HG02571 (cell line): ENCODE results near the gene LIPI.
"Not testable (repeated sequence)": the region's sequence is repeated elsewhere in the genome, so short reads cannot be mapped to it uniquely, and the experiment has no call there.

Source experiments
- ATAC-seq: cut with Tn5 transposase; IDR thresholded peaks from one replicate; pipeline ENCODE4 v1.9.1; 2021; ENCODE audit warnings: mild to moderate bottlenecking, moderate library complexity; ENCODE audit not compliant: unreplicated experiment

LIPI gene

DNA sequence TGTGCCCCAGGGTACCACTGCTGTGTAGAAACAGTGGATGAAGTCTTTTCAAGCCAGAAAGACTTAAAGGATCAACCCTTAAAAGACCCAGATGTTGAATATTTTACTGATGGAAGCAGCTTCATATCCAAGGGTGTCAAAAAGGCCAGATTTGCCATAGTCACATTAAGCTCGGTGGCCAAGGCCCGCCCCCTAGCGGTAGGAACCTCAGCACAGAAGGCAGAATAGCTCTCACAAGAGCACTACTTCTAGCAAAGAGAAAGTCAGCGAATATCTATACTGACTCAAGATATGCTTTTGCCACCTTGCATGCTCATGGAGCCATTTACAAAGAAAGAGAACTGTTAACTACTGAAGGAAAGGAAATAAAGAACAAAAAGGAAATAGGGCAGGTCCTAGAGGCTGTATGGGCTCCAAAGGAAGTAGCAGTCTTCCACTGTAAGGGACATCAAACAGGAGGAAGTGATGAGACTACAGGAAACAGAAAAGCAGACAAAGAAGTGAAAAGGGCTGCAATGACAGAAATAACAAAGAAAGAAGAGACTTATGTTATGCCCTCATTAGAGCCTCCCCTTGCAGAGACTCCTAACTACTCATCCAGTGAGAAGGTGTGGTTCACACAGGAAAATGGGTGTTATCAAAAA, 90.5 kb downstream of the LIPI start:
- peak; percentile 57 for ATAC-seq

DNA sequence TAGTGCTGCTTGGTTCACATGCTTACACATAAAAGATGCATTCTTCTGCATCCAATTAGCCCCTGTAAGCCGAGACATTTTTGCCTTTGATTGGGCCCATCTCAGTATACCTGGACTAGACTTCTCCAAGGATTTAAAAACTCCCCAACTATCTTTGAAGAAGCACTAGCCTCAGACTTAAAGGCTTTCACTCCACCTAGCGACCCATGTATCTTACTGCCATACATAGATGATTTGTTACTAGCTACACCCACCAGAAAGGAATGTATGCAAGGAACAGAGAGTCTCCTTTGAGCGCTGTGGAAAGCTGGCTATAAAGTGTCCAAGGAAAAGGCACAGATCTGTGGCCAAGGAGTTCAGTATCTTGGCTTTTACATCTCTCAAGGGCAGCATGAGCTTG, 91.7 kb downstream of the LIPI start:
- ATAC-seq = no peak

DNA sequence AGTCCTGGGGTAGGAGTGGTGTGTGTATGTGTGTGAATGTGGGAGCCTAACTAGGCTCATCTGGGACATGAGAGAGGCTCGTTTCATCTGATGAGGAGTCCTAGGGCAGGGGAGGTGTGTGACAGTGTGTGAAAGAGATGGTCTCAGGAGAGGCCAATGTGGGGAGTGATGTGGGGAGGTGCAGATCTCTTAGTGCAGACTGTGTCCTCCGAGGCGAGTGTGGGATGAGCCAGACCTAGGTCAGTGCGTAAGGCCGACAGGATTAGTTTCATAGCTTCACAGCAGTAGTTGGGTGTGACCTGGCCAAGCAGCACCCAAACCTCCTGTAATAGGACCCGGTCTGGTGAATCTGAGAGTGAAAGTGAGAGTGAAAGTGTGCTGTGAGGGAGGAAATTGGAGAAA, 94.7 kb downstream of the LIPI start:
- ATAC-seq = peak; percentile 55

DNA sequence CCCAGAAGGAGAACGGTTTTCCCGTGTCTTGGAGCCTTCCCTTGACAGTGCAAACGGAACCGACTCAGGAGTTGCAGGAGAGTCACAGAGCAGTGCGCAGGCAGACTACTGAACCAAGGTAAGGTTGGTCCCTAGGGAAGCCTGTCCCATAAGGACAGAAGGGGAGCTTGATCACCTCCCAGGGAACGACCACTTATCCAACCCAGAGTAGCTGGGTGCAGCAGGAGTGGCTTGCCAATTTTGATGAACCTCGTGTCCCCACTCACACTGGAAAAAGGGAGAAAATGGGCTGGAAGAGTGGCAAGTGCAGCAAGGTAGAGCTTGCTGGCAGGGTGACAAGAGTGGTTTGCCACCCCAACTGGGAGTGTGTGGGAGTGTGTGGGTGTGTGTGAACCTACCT, 95.1 kb downstream of the LIPI start:
- ATAC-seq = no peak

DNA sequence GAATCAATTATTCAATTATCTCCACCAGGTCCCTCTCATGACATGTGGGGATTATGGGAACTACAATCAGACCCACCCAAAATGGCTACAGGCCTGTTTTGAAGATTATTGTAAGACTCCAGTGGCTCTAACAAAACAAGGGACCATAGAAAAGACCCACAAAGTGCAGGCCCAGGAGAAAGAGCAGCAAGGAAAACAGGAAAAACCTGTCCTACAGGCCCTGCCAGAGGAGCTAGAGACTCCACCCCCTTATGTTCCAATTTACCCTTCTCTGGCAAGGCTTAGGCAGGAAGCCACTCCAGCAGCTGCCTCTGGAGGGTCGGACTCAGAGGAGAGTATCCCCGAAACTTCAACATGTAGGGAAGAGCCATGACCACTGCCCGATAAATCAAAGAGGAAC, 96.5 kb downstream of the LIPI start:
- ATAC-seq = no peak

DNA sequence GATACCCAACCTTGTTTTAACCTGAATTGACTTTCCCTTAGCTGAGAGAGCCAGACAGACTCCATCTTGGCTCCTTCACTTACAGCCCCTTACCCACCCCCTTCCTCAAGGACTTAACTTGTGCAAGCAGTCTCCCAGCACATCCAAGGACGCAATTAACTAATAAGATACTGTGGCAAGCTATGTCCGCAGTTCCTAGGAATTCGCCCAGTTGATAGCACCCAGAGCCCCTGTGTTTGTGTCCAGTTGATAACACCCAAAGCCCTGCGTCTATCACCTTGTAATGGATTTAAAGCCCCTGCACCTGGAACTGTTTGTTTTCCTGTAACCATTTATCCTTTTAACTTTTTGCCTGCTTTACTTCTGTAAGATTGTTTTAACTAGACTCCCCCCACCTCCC, 106.2 kb downstream of the LIPI start:
- not testable (repeated sequence) for ATAC-seq

DNA sequence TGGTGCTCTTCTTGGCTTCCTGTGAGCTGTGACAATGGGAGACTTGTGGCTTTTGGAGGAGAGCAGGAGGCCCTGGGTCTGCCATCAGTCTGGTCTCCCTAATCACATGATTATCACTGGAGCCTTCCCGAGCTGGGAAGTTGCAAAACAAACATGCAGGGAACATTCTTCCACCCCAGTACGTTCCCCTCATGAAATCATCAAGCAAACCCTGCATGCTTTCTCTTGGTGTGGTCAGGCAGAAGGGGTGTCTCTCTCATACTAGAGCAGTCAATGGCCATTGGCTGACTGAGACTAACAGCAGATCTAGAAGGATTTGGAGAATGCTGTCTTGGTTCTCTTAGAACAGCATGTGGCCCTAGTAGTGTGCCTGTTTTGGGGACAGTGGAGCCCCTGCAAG, 111.2 kb downstream of the LIPI start:
- no peak for ATAC-seq

DNA sequence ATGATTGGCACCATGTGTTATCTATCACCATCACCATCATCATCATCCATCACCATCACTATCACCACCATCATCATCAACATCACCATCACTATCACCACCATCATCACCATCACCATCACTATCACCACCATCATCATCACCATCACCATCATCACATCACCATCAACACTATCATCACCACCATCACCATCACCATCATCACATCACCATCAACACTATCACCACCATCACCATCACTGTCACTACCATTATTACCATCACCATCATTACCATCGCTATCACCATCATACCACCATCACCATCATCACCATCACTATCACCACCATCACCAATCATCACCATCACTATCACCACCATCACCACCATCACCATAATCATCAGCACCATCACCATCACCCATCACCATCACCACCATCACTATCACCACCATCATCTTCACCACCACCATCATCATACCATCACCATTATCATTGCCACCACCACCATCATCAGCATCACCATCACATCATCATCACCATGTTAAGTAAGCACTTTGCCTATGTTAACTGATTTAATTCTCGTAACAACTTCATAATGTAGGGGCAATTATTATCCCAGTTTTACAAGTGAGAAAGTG, 112.8 kb downstream of the LIPI start:
- no peak for ATAC-seq

DNA sequence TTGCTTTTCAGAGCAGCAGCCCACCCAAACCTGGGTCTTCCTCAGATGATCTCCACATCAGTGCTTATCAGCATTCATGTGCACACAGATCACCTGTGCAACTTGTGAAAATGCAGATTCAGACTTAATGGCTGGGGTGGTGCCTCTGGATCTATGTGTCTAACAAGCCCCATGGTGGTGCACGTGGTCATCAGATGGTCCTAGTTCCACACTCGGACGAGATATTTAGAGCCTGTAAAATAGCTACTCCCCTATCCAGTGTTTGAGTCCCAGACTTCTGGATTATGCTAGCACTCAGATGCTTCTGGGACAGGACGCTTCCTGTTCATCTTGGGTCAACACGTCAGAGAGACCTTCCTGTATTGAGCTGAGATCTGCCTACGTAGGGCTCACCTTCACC, 114.2 kb downstream of the LIPI start:
- no peak for ATAC-seq

DNA sequence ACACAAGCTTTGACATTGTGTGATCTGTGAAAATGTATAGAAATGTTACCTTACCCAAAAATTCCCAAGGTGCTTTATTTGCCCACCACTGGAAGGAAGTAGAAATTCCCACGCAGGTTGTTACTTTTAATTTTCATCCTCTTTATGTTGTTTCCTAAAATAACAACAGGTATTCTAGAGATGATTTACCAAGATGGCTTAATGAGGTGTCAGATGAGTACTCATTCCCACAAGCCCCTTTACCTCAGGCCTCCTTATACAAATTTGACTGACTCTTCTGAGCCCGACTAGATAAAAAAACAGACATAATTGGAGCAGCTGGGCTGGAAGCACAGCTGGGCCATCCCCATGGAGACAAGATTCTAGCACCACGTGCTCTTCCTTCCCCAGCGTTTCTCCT, 114.6 kb downstream of the LIPI start:
- ATAC-seq = no peak

DNA sequence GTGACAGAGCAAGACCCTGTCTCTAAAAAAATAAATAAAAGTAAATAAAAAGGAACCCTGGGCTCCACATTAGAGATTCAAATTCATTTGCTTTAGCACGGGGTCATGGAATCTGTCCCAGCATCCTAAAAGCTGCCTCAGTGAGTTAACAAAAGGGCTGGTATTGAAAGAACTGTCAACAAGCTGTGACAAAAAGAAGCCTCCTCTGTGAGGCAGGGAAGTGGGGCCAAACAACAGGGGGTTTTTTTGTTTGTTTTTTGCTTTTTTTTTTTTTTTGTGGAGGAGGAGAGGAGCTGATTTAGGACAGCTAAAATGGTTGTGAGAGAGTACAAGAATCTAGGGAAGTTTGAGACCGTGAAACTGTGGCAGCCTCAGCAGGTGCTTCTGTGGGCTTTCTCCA, 115.7 kb downstream of the LIPI start:
- ATAC-seq = no peak

DNA sequence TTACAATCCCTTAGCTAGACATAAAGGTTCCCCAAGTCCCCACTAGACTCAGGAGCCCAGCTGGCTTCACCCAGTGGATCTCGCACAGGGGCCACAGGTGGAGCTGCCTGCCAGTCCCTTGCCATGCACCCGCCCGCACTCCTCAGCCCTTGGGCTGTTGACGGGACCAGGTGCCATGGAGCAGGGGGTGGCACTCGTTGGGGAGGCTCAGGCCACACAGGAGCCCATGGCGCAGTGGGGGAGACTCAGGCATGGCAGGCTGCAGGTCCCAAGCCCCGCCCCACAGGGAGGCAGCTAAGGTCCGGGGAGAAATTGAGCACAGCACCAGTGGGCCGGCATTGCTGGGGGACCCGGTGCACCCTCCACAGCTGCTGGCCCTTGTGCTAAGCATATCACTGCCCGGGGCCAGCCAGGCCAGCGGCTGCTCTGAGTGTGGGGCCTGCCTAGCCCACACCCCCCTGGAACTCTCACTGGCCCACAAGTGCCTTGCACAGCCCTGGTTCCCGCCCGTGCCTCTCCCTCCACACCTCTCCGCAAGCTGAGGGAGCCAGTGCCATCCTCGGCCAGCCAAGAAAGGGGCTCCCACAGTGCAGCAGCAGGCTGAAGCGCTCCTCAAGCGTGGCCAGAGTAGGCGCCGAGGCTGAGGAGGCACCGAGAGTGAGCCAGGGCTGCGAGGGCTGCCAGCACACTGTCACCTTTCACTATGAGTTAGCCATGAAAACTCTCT, 117.8 kb downstream of the LIPI start:
- no peak for ATAC-seq

DNA sequence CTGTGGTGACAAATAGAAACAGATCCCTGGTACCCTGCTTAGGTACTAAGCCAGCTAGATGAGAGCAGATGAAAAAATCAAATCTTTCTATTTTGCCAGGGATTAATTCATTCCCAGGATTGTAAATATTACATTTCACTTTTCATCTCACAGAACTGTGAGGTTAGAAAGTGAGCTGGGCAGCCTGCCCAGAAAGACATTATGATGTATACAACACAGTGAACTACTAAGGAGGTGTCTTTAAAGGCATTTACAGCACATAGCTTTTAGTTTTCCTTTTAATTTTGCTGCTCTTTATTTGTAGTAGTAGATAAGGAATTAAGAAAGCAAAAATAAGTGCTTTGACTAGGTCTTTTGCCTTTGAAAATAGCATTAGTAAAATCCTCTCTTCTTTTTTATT, 120.6 kb downstream of the LIPI start:
- ATAC-seq = not testable (repeated sequence)

DNA sequence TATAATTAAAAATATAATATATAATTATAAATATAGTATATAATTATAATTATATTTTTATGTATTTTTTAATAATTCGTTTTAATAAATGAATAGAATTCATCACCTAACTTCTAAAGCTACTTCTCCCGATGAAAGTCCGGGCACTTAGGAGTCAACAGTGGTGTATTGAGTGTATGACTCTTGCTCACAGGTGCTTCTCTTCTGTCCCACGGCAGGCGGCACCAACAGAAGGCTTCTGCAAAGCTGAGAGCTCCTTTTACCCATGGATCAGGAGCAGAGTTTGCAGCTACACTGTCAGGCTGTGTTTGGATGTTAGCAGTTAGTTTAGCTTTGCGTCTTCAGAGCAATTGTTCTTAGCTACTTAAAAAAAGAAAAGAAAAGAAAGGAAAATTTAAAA, 122.4 kb downstream of the LIPI start:
- no peak for ATAC-seq

DNA sequence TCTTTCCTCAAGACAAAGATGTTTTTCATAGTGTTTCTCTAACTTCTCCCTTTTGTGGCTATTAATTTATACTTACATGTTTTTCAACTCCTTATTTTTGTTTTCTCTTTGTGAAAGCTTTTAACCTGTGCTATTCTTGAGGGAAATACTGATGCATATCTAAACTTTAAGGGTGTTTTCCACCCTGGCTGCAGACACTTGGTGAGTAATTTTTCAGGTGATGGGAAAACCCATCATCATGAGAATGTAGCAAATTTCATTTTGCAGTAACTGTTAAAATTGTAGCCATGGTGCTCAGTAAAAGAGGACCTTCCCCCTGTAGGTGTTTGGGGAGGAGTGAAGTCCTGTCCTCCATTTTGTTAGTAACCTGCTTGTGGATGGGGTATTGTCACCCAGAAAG, 124.2 kb downstream of the LIPI start:
- peak; percentile 58 for ATAC-seq

DNA sequence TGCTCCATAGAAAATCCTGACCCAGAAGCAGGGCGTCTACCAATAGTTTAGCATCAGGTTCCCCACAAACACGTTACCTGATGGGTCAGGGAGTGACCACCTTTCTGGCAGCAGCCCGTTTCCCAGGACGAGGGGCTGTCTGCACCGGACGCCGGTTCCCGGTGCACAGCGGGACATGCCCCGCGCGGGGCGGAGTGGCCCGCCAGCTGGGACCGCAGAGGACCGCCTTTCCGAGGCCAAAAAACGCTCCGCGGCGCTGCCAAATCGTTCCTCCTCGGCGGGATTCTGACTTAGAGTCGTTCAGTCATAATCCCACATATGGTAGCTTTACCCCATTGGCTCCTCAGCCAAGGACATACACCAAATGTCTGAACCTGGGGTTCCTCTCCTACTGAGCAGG, 126.1 kb downstream of the LIPI start:
- ATAC-seq = no peak

DNA sequence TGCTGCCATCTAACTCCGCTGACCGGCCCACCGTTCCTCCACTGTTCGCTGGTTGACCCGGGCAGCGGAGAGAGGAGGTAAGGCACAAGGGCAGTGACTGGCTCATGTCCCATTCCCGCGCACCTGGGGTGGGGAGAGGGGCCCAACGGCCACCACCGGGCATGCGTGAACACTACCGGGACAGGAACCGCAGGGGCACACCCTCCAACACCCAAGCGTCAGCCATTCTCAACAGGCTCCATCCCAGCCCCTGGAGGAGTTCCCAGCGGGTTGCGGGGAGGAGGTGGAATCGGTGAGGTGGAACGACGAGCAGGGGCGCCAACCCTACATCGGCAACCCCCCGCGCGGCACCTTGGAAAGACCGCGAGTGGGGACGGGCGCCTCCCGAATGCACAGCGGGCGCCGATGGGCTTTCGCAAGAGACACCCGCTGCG, 126.7 kb downstream of the LIPI start:
- no peak for ATAC-seq

DNA sequence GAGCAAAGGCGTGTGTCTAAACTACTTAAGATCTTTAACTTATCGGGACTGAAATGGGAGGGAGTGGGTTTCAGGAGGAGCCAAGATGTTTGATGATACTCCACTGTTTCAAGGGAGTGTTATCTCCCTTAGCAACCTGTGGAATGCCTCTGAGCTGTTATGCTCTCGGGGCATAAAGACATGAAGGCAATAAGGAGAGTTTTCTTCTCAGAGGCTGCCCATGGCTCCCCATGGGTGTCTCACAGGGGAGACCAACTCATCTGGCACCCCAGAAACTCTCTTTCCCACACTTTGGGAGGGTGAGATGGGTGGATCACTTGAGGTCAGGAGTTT, 130.0 kb downstream of the LIPI start:
- ATAC-seq = no peak

DNA sequence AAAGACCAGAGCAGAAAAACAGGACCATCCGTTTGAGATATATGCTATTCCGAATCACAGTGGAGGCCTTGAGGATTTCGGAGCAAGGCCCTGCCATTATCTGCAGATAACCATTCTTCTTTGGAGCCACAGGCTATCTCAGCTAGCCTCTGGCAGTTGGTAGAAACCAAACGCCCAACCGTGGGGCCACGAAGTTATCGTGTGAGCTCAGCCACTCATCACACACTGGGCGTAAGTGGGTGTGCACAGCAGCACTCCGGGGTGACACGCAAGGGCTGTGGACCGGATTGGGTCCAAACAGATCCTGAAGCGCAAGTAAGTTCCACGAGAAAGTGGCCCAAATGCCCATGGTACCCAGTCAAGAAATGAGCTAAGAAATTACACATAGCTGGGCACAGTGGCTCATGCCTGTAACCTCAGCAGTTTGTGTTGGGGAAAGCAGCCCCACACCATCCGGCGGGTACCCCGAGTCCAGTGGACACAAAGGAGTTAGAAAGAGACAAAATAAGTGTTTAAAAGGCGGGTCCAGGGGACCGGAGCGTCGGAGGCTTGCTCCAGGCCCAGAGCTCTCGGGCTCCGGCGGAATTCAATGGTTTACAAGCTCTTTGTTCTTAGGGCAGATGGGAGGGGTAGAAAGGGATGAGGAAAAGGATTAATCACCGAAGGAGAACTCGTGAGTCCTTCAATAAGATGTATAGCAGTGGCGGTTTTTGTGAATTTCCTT, 130.6 kb downstream of the LIPI start:
- ATAC-seq = no peak

DNA sequence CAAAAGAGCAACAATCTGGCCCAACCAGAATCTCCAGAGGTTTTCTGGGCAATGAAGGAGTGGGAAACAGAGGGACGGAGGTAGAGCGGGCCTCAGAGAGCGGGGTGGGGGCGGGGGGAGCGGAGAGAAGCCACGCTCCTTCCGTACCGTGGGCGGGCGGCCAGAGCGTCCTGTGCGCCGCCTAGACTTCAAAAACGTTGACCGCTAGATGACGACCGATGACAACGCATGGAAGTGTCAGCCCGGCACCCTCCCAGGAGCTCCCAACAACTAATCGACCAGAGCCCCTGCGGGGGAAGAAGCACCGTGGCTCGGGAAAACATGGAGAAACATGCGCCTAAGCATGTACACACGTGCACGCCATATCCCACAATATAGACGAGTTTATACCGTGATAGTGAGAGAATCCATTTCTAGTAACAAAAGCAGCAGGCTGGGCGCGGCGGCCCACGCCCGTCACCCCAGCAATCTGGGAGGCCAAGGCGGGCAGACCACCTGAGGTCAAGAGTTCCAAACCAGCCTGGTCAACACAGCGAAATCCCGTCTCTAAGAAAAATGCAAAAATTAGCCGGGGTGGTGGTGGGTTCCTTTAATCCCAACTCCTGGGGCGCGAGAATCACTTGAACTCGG, 131.9 kb downstream of the LIPI start:
- ATAC-seq = no peak

DNA sequence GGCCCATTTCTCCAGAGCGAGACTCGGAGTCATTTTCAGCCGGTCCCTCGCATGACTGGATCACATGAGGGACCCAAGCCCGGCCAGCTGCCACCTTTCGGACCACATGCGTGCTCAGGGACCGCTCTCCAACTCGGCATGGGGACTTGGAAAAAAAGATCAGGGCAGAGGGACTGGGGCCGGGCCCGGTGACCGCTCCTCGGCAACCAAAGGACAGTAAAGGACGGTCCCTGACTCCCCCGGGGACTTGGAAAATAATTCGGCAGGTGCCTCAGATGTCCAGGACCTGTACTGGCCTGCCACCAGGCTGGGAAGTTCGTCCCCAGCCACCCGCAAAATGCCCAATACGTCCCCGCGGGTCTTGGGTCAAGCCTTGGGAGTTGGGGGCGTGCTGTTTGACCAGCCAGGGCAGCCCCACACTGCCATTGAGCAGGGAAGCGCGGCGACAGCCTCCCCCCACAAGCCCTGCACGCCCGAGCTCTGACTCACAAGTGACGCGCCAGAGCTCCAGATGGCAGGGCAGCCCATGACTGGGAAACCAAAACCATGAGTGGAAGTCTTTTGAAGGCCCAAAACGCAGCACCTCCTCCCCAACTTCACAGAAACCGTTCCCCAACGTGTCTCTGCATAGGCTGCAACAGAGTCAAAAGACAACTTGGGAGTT, 134.5 kb downstream of the LIPI start:
- no peak for ATAC-seq
